Astrocyte (in vitro differentiated cells and primary cell): Measurements from ENCODE around the gene NPAS3. TPM values are rescaled to one million over a fixed set of nuclear protein-coding genes. Genes with fewer than 3 reads are reported as not detected.

ENCODE experiments used
- DNase-seq: peaks from one replicate; pipeline ENCODE4 v3.0.0-alpha.2; 2010; ENCODE audit warnings: low read depth
- FAIRE-seq: peaks from 2 replicates; lab custom pipeline; 2011; peaks lifted over from hg19 to GRCh38; lab: Jason Lieb, UNC
- H2AFZ ChIP-seq: 2 replicates; pipeline ENCODE4 v1.6.0; 2012; ENCODE audit warnings: low read depth, low read length, inconsistent platforms
- H3K27ac ChIP-seq: 2 replicates; pipeline ENCODE4 v1.5.1; 2011; ENCODE audit warnings: low read depth, low read length, inconsistent platforms
- H3K27me3 ChIP-seq: 2 replicates; pipeline ENCODE4 v1.6.0; 2011; ENCODE audit warnings: low read length, inconsistent platforms; ENCODE audit not compliant: insufficient read depth
- H3K36me3 ChIP-seq: 2 replicates; pipeline ENCODE4 v1.5.1; 2011; ENCODE audit warnings: low read length, inconsistent platforms; ENCODE audit not compliant: insufficient read depth
- H3K4me1 ChIP-seq: 2 replicates; pipeline ENCODE4 v1.5.1; 2011; ENCODE audit warnings: low read length, inconsistent platforms; ENCODE audit not compliant: insufficient read depth
- H3K4me2 ChIP-seq: 2 replicates; pipeline ENCODE4 v1.6.0; 2012; ENCODE audit warnings: low read length, inconsistent platforms
- H3K4me3 ChIP-seq: 2 replicates; pipeline ENCODE4 v1.5.1; 2011; ENCODE audit warnings: low read depth, mild to moderate bottlenecking, low read length, inconsistent platforms; ENCODE audit not compliant: insufficient read depth
- H3K79me2 ChIP-seq: 2 replicates; pipeline ENCODE4 v1.6.0; 2012; ENCODE audit warnings: mild to moderate bottlenecking, low read length, inconsistent platforms; ENCODE audit not compliant: insufficient read depth
- H3K9ac ChIP-seq: 2 replicates; pipeline ENCODE4 v1.6.0; 2012; ENCODE audit warnings: mild to moderate bottlenecking, low read length, inconsistent platforms
- H3K9me3 ChIP-seq: 2 replicates; pipeline ENCODE4 v1.5.1; 2012; ENCODE audit warnings: low read depth, mild to moderate bottlenecking, low read length, inconsistent platforms; ENCODE audit not compliant: insufficient read depth
- H4K20me1 ChIP-seq: 2 replicates; pipeline ENCODE4 v1.6.0; 2012; ENCODE audit warnings: low read length, inconsistent platforms; ENCODE audit not compliant: insufficient read depth
- H3K27ac Mint-ChIP-seq: one replicate; pipeline ENCODE4 v1.8.0; 2021; ENCODE audit warnings: mild to moderate bottlenecking, mixed read lengths; ENCODE audit not compliant: unreplicated experiment
- H3K27me3 Mint-ChIP-seq: one replicate; pipeline ENCODE4 v1.8.0; 2021; ENCODE audit warnings: low read depth, mixed read lengths; ENCODE audit not compliant: unreplicated experiment
- H3K36me3 Mint-ChIP-seq: one replicate; pipeline ENCODE4 v1.8.0; 2021; ENCODE audit warnings: low read depth, mixed read lengths; ENCODE audit not compliant: unreplicated experiment
- H3K4me1 Mint-ChIP-seq: one replicate; pipeline ENCODE4 v1.8.0; 2021; ENCODE audit warnings: low read depth, mixed read lengths; ENCODE audit not compliant: unreplicated experiment
- H3K4me3 Mint-ChIP-seq: one replicate; pipeline ENCODE4 v1.8.0; 2021; ENCODE audit warnings: mild to moderate bottlenecking, moderate library complexity, mixed read lengths; ENCODE audit not compliant: unreplicated experiment
- H3K9me3 Mint-ChIP-seq: one replicate; pipeline ENCODE4 v1.8.0; 2021; ENCODE audit warnings: mild to moderate bottlenecking, mixed read lengths; ENCODE audit not compliant: unreplicated experiment
- CTCF ChIP-seq: IDR thresholded peaks from 2 replicates; pipeline ENCODE4 v1.5.1; 2011; ENCODE audit warnings: low read depth, mild to moderate bottlenecking, inconsistent platforms, low read length, moderate library complexity; ENCODE audit not compliant: insufficient read depth
- EZH2 ChIP-seq: IDR thresholded peaks from 2 replicates; pipeline ENCODE4 v1.6.1; 2012; ENCODE audit warnings: mild to moderate bottlenecking, low read length, inconsistent platforms; ENCODE audit not compliant: insufficient read depth
- total RNA-seq: library from RNA; stranded (reverse); gene quantifications from 2 replicates; pipeline ENCODE4 v1.2.1, GENCODE V29; 2021

NPAS3 gene
- total RNA-seq, 1 donor from 2014 or later = 2.6 TPM

GRCh38 chr14:33393231-33393894 lies 454.7 kb downstream of the NPAS3 start:
- TF ChIP-seq EZH2 = no peak
- TF ChIP-seq CTCF = no peak

GRCh38 chr14:33393895-33394368 lies 455.3 kb downstream of the NPAS3 start:
- Histone ChIP-seq H3K9me3 (no peaks in the 10 kb centered on the region), H3K4me2 (no peak overlapping the region), H3K79me2 (no peaks in the 10 kb centered on the region), H2AFZ (no peak overlapping the region), H3K27ac (no peak overlapping the region), H3K36me3 (no peaks in the 10 kb centered on the region), H3K9ac (no peak overlapping the region), H3K4me3 (no peak overlapping the region), H3K4me1 (no peaks in the 10 kb centered on the region), H3K27me3 (peaks cover under 1% of the 10 kb centered on the region), H4K20me1 (no peaks in the 10 kb centered on the region)
- FAIRE-seq (no peak), DNase-seq (no peak)
- Mint-ChIP-seq H3K4me3 (no peak overlapping the region), H3K27me3 (no peaks in the 10 kb centered on the region), H3K4me1 (no peaks in the 10 kb centered on the region), H3K36me3 (no peaks in the 10 kb centered on the region), H3K27ac (no peak overlapping the region), H3K9me3 (no peaks in the 10 kb centered on the region)
- TF ChIP-seq CTCF (no peak), EZH2 (no peak)

More at GRCh38 chr14:33393231-33393894, 454.7 kb downstream of the NPAS3 start:
- H3K36me3 Mint-ChIP-seq = no peaks in the 10 kb centered on the region
- Histone ChIP-seq H3K79me2 (no peaks in the 10 kb centered on the region), H3K4me2 (no peak overlapping the region), H3K4me1 (no peaks in the 10 kb centered on the region), H4K20me1 (no peaks in the 10 kb centered on the region), H3K27ac (no peak overlapping the region), H3K4me3 (no peak overlapping the region), H3K9me3 (no peaks in the 10 kb centered on the region), H3K36me3 (no peaks in the 10 kb centered on the region), H2AFZ (no peak overlapping the region), H3K27me3 (peaks cover 2% of the 10 kb centered on the region), H3K9ac (no peak overlapping the region)
- H3K4me3 Mint-ChIP-seq = no peak overlapping the region
- no peaks in the 10 kb centered on the region for H3K4me1 Mint-ChIP-seq
- no peak overlapping the region for H3K27ac Mint-ChIP-seq
- H3K9me3 Mint-ChIP-seq = no peaks in the 10 kb centered on the region
- no peak for FAIRE-seq
- no peak for DNase-seq
- peaks cover 2% of the 10 kb centered on the region for H3K27me3 Mint-ChIP-seq

- no peaks in the 10 kb centered on the region for H3K27me3 Mint-ChIP-seq
- no peak for FAIRE-seq
Measured at GRCh38 chr14:33401311-33401710, 462.6 kb downstream of the NPAS3 start.

More at GRCh38 chr14:33401311-33401710, 462.6 kb downstream of the NPAS3 start:
- DNase-seq = peak; percentile 10
- H3K36me3 ChIP-seq = no peaks in the 10 kb centered on the region
- H3K27ac ChIP-seq = no peak overlapping the region
- H3K4me2 ChIP-seq = no peak overlapping the region
- peaks cover 5% of the 10 kb centered on the region for H3K4me1 Mint-ChIP-seq
- no peaks in the 10 kb centered on the region for H3K79me2 ChIP-seq
- H3K36me3 Mint-ChIP-seq = no peaks in the 10 kb centered on the region
- H3K9me3 ChIP-seq = no peaks in the 10 kb centered on the region
- no peak overlapping the region for H3K4me3 Mint-ChIP-seq
- TF ChIP-seq CTCF (no peak), EZH2 (no peak)
- no peak overlapping the region for H3K4me3 ChIP-seq
- H4K20me1 ChIP-seq = no peaks in the 10 kb centered on the region
- H2AFZ ChIP-seq = no peak overlapping the region
- H3K9ac ChIP-seq = no peak overlapping the region
- H3K9me3 Mint-ChIP-seq = peaks cover 5% of the 10 kb centered on the region
- H3K27ac Mint-ChIP-seq = no peak overlapping the region
- peaks cover 5% of the 10 kb centered on the region for H3K4me1 ChIP-seq
- H3K27me3 ChIP-seq = no peaks in the 10 kb centered on the region
